HUES64 (cell line): Measurements from ENCODE around the gene NBPF26.
"Not testable (repeated sequence)": the region's sequence is repeated elsewhere in the genome, so short reads cannot be mapped to it uniquely, and the experiment has no call there.

ENCODE experiments used
- H3K27ac ChIP-seq: 2 replicates; pipeline ENCODE4 v1.7.0; 2013; ENCODE audit warnings: low read depth, low read length, inconsistent platforms
- H3K27me3 ChIP-seq: 2 replicates; pipeline ENCODE4 v1.6.1; 2013; ENCODE audit warnings: mild to moderate bottlenecking, low read length; ENCODE audit not compliant: insufficient read depth
- H3K36me3 ChIP-seq: 2 replicates; pipeline ENCODE4 v1.6.1; 2013; ENCODE audit warnings: mild to moderate bottlenecking, low read length; ENCODE audit not compliant: insufficient read depth
- H3K4me1 ChIP-seq: 2 replicates; pipeline ENCODE4 v1.6.1; 2013; ENCODE audit warnings: mild to moderate bottlenecking, low read length, moderate library complexity; ENCODE audit not compliant: insufficient read depth
- H3K4me3 ChIP-seq: 2 replicates; pipeline ENCODE4 v1.5.1; 2013; ENCODE audit warnings: mild to moderate bottlenecking, low read length, moderate library complexity
- H3K9ac ChIP-seq: 2 replicates; pipeline ENCODE4 v1.6.1; 2013; ENCODE audit warnings: mild to moderate bottlenecking, low read depth, low read length
- H3K9me3 ChIP-seq: 2 replicates; pipeline ENCODE4 v1.6.1; 2013; ENCODE audit warnings: low read depth, low read length; ENCODE audit not compliant: insufficient read depth
- WGBS: fragments of 150-250, 120-280 bp; methylation state at CpG from one replicate; pipeline ENCODE4 v1.1.7; 2013; ENCODE audit warnings: missing lambda C conversion rate; 5-methylcytosine and 5-hydroxymethylcytosine counted together

NBPF26 gene

DNA sequence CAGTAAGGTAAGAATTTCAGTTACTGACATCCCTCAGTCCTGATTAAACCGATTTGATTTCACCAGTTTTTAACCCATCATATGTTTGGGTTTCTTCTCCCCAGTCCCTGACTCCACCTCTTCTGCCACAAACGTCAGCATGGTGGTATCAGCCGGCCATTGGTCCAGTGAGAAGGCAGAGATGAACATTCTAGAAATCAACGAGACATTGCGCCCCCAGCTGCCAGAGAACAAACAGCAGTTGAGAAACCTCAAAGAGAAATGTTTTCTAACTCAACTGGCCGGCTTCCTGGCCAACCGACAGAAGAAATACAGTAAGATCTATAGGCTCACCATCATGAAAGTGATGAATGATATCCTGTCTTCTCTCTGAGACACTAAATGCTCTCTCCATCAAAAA is 81.7 kb downstream of the NBPF26 start:
- not testable (repeated sequence) for H3K4me1 ChIP-seq, H3K4me3 ChIP-seq, H3K27me3 ChIP-seq, H3K27ac ChIP-seq, H3K9ac ChIP-seq, H3K9me3 ChIP-seq, H3K36me3 ChIP-seq
- WGBS = 85% methylated on average over 5 of the region's 7 CpGs

DNA sequence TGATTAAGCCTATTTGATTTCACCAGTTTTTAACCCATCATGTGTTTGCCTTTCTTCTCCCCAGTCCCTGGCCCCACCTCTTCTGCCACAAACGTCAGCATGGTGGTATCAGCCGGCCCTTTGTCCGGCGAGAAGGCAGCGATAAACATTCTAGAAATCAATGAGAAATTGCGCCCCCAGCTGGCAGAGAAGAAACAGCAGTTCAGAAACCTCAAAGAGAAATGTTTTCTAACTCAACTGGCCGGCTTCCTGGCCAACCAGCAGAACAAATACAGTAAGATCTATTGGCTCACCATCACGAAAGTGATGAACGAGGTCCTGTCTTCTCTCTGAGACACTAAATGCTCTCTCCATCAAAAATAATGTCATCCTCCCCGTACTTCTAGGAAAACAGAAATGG is 88.1 kb downstream of the NBPF26 start:
- not testable (repeated sequence) for H3K36me3 ChIP-seq, H3K27me3 ChIP-seq, H3K9ac ChIP-seq, H3K27ac ChIP-seq, H3K4me3 ChIP-seq, H3K4me1 ChIP-seq, H3K9me3 ChIP-seq
- WGBS = 15% methylated on average over 9 of the region's 10 CpGs

GRCh38 chr1:120825051-120825450 is 101.3 kb downstream of the NBPF26 start:
- not testable (repeated sequence) for H3K4me3 ChIP-seq, H3K4me1 ChIP-seq, H3K9me3 ChIP-seq, H3K9ac ChIP-seq, H3K27me3 ChIP-seq, H3K27ac ChIP-seq, H3K36me3 ChIP-seq
- 100% methylated on average over 2 of the region's 4 CpGs for WGBS

DNA sequence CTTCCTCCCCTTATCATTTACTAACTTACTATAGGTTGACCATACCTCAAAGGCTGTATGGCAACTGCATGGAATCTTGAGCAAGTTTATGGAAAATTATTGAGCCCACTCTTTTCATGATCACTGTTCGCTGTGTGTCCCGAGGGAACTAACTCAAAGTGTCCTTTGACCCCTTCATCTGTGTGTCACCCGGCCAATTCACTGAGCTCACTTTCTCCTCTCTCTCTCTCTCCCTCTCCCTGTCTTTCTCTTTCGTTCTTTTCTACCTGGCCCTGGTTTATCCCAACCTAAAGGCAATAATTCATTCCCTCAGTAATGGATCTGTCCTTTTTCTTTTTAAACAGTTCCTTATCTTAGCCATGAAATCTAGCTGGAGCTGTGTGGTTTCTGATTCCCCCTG is 102.9 kb downstream of the NBPF26 start:
- not testable (repeated sequence) for H3K4me1 ChIP-seq, H3K9ac ChIP-seq, H3K4me3 ChIP-seq, H3K27me3 ChIP-seq, H3K9me3 ChIP-seq, H3K27ac ChIP-seq, H3K36me3 ChIP-seq
- no CpG with 5 or more reads among the region's 4 CpGs for WGBS

GRCh38 chr1:120844186-120844944 is 120.6 kb downstream of the NBPF26 start:
- Histone ChIP-seq H3K4me3 (peak overlapping the region; percentile 71), H3K9ac (peak overlapping the region; percentile 63; the same call in 1 of the 2 replicates), H3K27ac (peak overlapping the region; percentile 71; the same call in 1 of the 2 replicates)
- H3K9me3 ChIP-seq, H3K36me3 ChIP-seq, H3K27me3 ChIP-seq, H3K4me1 ChIP-seq: not testable (repeated sequence)
- under 1% methylated on average over 39 of the region's 49 CpGs for WGBS

- under 1% methylated on average over 11 of the region's 21 CpGs for WGBS
Observed at GRCh38 chr1:120844945-120845330, 121.2 kb downstream of the NBPF26 start.

GRCh38 chr1:120849400-120850286 is 125.9 kb downstream of the NBPF26 start:
- H3K4me3 ChIP-seq = peak overlapping the region; percentile 46
- H3K36me3 ChIP-seq, H3K27ac ChIP-seq, H3K4me1 ChIP-seq, H3K9ac ChIP-seq, H3K27me3 ChIP-seq, H3K9me3 ChIP-seq: not testable (repeated sequence)
- WGBS = 77% methylated on average over 4 of the region's 27 CpGs

More at GRCh38 chr1:120844945-120845330, 121.2 kb downstream of the NBPF26 start:
- not testable (repeated sequence) for H3K27me3 ChIP-seq, H3K36me3 ChIP-seq, H3K4me1 ChIP-seq, H3K9ac ChIP-seq, H3K27ac ChIP-seq, H3K9me3 ChIP-seq
- H3K4me3 ChIP-seq = peak overlapping the region; percentile 71

GRCh38 chr1:120850287-120850536 is 126.5 kb downstream of the NBPF26 start:
- not testable (repeated sequence) for H3K9ac ChIP-seq, H3K27ac ChIP-seq, H3K9me3 ChIP-seq, H3K4me1 ChIP-seq, H3K27me3 ChIP-seq, H3K36me3 ChIP-seq
- WGBS = 17% methylated on average over 7 of the region's 8 CpGs
- H3K4me3 ChIP-seq = peak overlapping the region; percentile 46

GRCh38 chr1:120850537-120851421 is 127.0 kb downstream of the NBPF26 start:
- not testable (repeated sequence) for H3K9me3 ChIP-seq, H3K4me1 ChIP-seq, H3K27me3 ChIP-seq, H3K36me3 ChIP-seq
- Histone ChIP-seq H3K27ac (peak overlapping the region; percentile 80; the same call in 1 of the 2 replicates), H3K4me3 (peak overlapping the region; percentile 46), H3K9ac (peak overlapping the region; percentile 78)
- WGBS = under 1% methylated on average over 48 of the region's 50 CpGs

- not testable (repeated sequence) for H3K9ac ChIP-seq, H3K27me3 ChIP-seq, H3K36me3 ChIP-seq, H3K27ac ChIP-seq, H3K4me3 ChIP-seq, H3K9me3 ChIP-seq, H3K4me1 ChIP-seq
- no CpG with 5 or more reads among the region's 2 CpGs for WGBS
Observed at GRCh38 chr1:120858144-120858543, 134.4 kb downstream of the NBPF26 start.

- not testable (repeated sequence) for H3K4me1 ChIP-seq, H3K27ac ChIP-seq, H3K9ac ChIP-seq, H3K9me3 ChIP-seq, H3K27me3 ChIP-seq, H3K4me3 ChIP-seq, H3K36me3 ChIP-seq
- WGBS = no CpG with 5 or more reads among the region's 8 CpGs
Observed at GRCh38 chr1:120859615-120860234, 136.0 kb downstream of the NBPF26 start.
